Epithelial cell of proximal tubule (primary cell): Measurements from ENCODE around the gene MTCL1. TPM values are rescaled to one million over a fixed set of nuclear protein-coding genes. Genes with fewer than 3 reads are reported as not detected.

Source experiments
- DNase-seq: peaks from one replicate; pipeline ENCODE4 v3.0.0-alpha.2; 2011; ENCODE audit warnings: low read depth
- H3K4me3 ChIP-seq: 2 replicates; pipeline ENCODE4 v1.5.1; 2011; ENCODE audit warnings: low read depth, mild to moderate bottlenecking, low read length
- total RNA-seq: library from RNA; depleted of rRNA; stranded (reverse); fragments of >200 nt; gene quantifications from 2 replicates; pipeline ENCODE4 v1.2.3, GENCODE V29; 2015
- TF ChIP-seq, protein P1 (sequence below): conservative IDR thresholded peaks from 2 replicates; pipeline ENCODE4 v1.5.1; 2012; ENCODE audit warnings: low read depth, mild to moderate bottlenecking, low read length

MTCL1 gene
- total RNA-seq, 1 donor from 2014 or later = 60.1 TPM

DNA sequence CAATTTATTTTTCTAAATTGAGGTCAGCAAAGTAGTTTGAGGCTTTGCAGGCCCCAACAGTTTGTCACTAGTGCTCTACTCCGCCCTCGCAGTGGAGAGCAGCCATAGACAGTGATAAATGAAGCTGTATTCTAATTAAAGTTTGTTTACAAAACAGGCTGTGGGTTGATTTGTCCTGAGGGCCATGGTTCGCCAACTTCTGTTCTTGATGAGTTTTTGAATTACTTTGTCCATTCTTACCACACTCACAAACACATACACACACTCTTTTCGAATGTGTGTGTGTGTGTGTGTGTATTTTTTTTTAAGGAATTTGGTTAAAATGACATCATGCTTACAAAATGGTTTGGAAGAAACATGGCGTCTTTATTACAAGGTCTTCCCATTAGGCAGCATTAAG is 68.6 kb downstream of the MTCL1 start:
- DNase-seq = no peak
- TF ChIP-seq, protein P1, sequence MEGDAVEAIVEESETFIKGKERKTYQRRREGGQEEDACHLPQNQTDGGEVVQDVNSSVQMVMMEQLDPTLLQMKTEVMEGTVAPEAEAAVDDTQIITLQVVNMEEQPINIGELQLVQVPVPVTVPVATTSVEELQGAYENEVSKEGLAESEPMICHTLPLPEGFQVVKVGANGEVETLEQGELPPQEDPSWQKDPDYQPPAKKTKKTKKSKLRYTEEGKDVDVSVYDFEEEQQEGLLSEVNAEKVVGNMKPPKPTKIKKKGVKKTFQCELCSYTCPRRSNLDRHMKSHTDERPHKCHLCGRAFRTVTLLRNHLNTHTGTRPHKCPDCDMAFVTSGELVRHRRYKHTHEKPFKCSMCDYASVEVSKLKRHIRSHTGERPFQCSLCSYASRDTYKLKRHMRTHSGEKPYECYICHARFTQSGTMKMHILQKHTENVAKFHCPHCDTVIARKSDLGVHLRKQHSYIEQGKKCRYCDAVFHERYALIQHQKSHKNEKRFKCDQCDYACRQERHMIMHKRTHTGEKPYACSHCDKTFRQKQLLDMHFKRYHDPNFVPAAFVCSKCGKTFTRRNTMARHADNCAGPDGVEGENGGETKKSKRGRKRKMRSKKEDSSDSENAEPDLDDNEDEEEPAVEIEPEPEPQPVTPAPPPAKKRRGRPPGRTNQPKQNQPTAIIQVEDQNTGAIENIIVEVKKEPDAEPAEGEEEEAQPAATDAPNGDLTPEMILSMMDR = no peak
- H3K4me3 ChIP-seq = no peak overlapping the region

DNA sequence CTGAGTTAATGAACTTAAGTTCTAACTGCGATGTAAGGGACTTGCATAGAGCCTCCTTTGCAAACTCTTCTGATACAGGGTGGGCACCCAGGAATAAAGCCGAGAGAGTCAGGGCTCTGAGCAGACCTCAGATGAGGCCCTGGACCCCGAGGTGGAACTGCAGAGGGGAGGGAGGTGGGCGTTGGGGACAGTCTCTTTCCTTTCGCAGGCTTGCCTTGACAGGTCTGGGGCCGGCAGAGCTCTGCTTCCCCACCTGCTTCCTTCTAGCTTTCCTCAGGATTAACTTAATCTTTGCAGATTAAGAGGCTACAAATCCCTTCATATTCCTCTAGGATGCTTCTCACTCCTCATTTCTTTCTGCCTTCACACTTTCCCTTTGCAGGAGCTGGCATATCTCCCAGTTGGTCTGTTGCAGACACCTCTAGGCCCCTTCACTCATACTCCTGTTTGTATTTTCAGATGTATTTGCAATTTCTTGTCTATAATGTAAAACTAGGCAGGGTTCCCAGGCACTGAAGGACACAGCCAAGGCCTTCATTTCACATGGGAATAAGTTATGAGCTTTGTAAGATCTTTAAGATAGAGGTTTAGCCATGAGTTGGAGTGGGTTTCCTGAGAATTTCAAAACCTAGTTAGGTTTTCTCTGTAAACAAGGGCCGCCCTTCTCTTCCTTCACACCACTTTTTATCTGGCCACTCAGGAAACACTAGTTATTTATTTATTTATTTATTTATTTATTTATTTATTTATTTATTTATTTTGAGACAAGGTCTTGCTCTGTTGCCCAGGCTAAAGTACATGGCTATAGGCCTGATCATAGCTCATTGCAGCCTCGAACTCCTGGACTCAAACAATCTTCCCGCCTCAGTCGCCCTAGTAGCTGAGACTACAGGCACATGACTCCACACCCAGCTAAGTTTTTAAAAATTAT is 70.9 kb downstream of the MTCL1 start:
- DNase-seq = no peak

DNA sequence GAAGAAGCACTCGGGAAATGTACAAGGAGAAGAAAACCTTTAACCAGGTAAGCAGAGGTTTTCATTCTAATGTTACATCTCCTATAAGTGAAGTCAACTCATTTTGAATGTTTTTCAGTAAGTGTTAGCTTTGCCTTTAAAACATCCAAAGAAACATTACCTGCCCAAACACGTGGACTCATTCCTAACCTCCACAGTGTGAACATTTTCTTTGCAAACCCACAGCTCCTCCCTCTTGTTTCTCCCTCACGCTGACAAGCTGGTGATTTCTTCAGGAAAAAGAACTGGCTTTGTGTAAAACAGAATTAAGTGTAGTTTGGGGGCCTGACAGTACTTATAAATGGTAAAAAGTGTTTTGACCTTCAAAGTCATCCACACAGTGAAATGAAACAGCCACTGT is 72.5 kb downstream of the MTCL1 start:
- TF ChIP-seq, protein P1 = no peak
- DNase-seq = no peak

More for the DNA sequence above, 70.9 kb downstream of the MTCL1 start:
- TF ChIP-seq, protein P1 = no peak
- no peak overlapping the region for H3K4me3 ChIP-seq

DNA sequence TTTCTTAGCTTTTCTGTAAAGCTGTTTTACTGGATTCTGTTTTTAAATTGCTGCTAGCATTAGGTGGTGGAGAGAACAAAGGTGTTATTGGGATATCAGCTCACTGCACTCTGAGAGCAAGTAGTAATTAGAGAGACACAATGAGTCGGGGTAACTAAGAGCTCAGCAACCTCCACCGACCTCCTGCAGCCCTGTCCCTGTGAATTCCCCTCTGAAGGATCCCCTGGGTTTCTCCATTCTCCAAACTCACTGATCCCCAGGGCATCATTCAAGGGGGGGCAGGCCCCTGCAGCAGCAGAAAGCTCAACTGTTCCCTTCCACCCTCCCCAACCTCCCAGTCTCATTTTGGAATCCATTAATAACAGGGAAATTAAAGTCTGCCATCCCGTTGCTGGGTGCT is 73.0 kb downstream of the MTCL1 start:
- TF ChIP-seq, protein P1 = no peak
- no peak for DNase-seq
- H3K4me3 ChIP-seq = no peak overlapping the region

More for the DNA sequence above, 72.5 kb downstream of the MTCL1 start:
- no peak overlapping the region for H3K4me3 ChIP-seq

DNA sequence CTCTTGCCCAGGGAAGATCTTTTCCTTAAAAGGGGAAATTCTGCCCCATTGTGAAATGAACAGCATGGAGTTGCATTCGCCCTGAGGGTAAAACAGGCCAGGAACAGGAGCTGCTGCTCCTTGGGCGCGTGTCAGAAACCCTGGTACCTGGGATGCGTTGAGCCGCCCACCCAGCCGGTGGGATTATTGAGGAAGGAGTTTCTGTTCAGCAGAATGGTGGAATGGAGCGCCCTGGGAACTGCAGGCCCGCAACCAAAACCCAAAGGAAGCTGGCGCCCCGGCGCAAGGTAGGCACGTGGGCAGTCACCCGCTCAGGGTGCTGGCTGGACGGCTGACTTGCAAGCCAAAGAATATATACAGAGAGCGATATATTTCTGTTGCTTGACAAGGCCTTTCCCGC is 73.5 kb downstream of the MTCL1 start:
- TF ChIP-seq, protein P1 = no peak
- no peak overlapping the region for H3K4me3 ChIP-seq
- DNase-seq = no peak

DNA sequence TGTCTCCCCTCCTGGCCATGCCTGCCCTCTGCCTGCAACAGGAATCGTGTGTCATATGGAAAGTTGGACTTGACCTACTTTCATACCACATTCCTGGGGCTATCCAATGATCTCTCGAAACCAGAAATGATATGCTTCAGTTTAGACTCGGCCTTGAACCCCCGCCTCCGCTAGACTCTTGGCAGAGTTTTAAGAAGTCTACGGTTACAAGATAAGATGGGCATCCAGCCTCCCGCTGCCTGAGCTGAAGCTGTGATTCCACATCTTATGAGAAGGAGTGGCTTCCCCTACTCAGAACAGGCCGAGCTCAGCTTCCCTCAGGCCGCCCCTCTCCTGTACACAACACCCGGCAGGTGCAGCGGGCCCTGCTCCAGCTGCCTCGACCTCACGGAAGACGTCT is 73.9 kb downstream of the MTCL1 start:
- no peak overlapping the region for H3K4me3 ChIP-seq
- TF ChIP-seq, protein P1 = no peak
- no peak for DNase-seq

DNA sequence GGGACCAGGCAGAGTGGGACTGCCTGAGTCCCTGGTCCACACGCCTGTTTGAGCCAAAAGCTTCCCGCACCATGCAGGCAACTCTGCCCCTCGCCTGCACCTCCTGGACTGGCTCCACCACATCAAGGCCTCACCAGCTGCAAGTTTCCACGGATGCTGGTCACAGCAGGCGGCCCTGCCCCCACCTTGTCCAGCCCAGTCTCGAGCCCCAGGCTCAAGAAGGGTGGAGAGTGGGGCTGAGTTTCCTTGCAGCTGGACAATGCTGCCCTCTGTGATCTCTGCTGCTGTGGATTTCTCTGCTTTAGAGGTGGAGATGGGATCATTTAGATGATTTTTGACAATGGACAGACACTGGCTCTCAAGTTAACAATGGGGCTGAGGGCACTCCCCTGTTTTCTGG is 74.9 kb downstream of the MTCL1 start:
- no peak for DNase-seq
- H3K4me3 ChIP-seq = no peak overlapping the region
- TF ChIP-seq, protein P1 = no peak
